NCI-H2081 (cell line): ENCODE measurements around the gene BIK.
"Not testable (repeated sequence)": the region's sequence is repeated elsewhere in the genome, so short reads cannot be mapped to it uniquely, and the experiment has no call there.

Experiments used
- DNase-seq, 2 experiments: peaks; one replicate each; lab custom pipeline; 2025; lab: John Stamatoyannopoulos, UW

BIK gene

DNA sequence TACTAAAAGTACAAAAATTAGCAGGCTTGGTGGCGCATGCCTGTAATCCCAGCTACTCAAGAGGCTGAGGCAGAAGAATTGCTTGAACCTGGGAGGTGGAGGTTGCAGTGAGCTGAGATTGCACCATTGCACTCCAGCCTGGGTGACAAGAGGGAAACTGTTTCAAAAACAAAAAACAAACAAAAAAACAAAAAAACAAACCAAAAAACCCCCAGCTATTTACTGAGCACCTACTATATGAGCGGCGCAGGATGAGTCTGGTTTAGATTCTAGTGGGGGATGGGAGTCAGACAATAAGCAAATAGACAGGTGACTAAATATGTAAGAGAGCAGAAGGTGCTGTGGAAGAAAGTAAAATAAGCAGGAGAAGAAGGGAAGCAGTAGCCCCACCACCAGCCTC lies 5.6 kb upstream of the BIK start:
- not testable (repeated sequence) for DNase-seq

DNA sequence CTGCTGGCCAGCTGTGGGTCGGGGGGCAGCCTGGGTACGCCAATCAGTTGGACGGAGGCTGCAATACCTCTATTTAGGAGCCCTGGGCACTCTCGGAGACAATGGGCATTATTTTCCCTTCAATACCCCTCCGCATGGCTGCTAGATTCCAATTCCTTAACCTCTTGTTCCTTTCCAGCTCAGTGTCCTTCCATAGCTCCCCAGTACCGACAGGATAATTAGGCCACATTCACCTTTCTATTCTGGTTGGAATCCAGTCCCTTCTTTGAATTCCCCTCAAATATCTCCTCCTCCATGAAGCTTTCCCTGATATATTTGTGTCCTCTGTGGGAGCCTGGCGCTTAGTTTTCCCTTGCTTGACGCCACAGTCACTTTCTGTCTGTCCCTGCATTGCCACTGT lies 4.2 kb upstream of the BIK start:
- DNase-seq, result no peak

DNA sequence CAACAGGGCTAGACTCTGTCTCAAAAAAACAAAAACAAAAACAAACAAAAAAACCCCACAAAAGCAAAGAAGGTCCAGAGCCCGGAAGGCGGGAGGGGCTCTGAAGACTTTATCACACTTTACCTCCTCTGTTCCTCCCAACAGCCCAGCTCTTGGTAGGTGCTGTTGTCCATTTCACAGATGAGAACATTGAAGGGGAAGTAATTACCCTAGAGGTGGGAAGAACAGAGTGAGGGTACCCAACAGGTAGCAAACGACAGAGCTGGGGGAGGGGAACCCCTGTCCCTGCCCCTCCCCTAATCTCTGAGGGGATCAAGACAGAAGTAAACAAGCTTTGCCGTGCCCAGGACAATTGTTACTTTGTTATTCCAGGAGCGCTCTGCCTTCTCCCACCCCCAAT lies 1.0 kb upstream of the BIK start:
- no peak for DNase-seq

DNA sequence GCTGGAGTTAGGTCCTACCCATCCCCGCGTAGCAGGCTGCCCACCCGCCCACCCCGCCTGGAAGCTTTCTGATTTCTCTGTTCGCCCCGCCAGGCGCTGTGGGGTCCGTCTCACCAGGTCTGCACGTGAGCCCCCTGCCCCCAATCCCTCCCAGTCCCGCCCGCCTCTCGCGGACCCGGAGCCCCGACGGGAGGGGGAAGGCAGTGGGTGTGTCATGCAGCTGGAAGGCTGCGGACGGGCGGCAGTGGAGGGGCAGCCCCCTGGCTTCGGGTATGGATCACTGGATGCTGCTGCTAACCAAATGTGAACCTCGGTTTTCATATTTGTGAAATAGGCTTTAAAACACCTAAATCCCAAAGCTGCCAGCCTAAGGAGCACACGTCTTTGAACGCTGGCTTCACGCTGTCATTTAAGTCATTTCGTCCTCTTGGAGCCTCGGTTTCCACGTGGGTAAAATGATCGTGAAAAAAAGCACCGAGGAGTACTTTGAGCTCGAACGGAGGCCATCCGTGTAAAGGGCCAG lies 568 bp upstream of the BIK start:
- no peak for DNase-seq

DNA sequence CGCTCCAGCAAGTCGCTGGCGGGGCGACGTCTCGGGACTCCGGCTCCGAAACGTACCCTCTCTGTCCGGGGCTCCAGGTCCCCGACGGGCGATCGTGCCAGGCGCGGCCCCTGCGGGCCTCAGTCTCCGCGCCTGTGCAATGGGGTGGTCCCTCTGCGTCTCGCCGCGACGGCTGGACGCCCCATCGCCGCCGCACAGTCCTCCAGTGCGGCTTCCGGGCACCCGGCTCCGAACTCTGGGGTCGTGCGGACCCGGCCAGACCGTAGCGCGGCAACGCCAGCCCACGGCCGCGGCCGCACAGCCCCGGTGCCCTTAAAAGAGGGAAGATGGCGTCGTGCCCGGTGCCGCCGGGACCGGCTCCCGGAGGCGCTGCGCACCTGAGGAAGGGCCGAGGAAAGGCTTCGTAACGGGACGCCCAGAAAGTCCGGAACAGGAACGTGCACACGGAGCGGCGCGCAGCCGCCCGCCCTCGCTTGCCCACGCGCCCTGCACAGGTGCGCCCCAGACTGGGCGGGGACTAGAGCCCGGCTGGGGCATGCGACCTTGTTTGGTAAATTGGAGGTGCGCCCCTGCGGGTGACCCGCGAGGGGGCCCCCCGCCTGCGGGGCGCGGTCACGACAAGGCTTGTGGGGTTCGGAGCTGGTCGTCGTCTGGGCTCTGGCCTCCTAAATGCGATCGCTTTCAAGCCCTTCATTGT lies 525 bp downstream of the BIK start:
- no peak for DNase-seq

DNA sequence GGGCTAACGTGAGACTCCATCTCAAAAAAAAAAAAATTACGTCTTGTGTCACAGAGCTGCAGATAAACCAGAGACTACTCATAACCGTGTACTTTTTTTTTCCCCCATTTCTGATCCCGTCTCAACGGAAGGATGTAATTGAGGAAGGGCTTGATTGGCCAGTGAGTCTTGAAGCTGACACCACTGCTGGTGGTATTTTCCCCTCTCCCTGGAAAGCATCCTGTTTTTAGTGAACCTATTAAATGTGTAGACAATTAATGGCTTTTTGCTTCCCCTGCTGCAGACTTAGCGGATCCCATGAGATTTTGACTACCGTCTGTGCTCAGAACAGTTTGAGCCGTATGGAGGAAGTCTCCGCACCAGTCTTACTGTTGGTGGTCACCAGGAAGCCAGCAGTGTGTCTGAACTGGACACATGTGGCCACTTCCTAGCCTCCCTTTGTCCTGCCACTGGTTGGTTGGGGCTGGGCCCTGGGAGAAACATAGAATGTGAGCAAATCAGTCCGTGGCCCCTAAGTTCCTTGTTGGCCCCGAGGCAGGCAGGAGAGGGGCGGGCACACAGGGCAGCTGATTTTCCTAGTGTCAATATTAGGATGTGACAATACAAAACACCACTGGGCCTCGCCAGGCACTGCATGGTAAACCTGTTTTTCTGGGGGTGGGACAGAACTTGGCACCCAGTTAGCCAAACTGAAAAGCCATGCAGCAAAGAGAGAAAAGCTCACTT lies 3.1 kb downstream of the BIK start:
- peak in 1 of 2 experiments; percentile 40 for DNase-seq

DNA sequence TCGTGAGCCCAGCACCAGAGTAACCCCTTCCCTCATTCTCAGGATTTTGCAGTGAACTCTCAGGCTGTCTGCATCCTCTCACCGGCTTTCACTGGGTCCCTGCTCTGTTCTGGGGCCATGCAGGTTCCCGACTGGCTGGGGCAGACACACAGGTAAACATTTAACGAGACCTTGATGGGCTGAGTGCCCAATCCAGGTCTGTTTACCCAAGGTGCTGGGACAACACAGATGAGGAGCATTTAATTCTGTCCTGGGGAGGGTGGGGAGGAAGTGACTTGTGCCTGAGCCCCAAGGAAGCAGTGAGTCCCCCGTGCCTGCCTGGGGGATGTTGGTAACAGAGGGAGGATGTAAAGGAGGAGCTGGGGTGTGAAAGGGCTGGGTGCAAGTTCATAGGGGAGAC lies 4.4 kb downstream of the BIK start:
- DNase-seq, result peak; percentile 12 to 69

DNA sequence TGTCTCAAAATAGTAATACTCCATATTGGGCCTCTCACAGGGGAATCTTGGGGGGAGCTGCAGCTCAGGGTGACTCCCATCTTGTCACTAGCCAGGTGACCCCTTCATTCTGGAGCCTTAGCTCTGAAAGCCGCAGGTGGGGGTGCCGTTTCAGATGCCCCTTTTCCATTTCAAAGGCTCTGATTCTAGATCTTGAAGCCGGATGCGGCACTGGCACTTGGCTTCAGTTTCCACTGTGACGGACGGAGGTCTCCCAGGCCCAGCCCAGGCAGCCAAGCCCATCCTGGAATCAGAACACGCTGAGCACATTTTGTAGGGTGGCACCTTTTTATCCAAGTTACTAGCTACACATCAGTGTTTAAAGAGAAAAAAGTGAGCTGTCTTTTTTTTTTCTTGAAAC lies 6.4 kb downstream of the BIK start:
- no peak for DNase-seq

DNA sequence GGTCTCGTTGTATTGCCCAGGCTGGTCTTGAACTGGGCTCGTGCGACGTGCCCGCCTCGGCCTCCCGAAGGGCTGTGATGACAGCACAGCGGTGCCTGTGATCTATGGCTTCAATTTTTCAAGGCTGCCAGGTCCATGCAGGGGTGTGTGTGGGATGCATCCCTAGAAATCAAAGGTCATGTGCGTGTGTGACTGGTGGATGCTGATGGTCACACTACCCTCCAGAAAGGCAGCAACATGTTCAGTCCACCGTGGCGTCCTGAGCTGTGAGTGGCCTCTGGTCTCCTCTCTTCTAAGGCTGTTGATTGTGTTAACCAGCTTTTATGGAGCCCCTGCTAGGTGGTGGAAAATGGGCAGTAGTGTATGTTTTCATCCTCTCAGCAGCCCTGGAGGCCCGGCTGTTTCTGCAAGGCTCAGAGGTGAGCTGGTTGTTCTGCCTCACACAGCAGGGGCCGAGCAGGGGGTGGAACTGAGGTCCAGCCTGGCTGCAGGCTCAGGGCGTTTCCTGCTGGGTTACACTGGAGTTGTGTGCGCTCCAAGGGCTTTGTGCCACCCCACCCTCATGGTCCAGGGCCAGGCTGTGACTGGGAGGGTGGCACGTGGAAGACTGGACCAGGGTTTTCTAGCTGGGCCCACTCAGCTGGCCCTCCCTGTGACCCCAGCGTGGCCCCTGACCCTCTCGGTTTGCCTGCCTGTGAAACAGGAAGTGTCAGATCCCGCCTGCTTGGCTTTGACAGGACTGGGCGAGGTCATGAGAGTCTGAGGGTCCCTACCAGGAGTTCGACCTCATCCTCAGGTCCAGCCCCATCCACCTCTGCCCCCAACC lies 7.7 kb downstream of the BIK start:
- DNase-seq, result no peak

DNA sequence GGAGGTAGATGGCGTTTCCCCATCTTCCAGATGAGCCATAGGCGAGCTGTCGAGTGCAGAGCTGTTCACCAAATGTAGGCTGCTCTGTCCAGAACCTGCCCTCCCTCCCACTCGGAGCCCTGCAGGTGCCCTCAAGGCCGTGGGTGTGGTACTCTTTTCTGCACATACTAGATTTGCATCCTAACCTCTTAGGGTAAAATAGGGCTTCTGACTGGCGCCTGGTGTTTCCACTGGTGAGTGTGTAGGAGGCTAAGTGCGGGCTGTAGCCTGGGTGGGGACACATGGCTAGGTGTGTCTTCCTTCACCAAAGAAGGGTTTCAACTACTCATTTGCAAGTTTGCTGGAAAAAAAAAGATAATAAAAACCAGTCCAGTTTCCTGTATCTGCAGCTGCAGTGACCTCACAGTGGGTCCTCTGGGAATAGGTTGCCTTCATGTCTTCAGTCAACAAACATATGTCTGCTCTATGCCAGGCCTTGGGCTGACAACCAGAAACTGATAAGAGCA lies 8.5 kb downstream of the BIK start:
- DNase-seq, result no peak

DNA sequence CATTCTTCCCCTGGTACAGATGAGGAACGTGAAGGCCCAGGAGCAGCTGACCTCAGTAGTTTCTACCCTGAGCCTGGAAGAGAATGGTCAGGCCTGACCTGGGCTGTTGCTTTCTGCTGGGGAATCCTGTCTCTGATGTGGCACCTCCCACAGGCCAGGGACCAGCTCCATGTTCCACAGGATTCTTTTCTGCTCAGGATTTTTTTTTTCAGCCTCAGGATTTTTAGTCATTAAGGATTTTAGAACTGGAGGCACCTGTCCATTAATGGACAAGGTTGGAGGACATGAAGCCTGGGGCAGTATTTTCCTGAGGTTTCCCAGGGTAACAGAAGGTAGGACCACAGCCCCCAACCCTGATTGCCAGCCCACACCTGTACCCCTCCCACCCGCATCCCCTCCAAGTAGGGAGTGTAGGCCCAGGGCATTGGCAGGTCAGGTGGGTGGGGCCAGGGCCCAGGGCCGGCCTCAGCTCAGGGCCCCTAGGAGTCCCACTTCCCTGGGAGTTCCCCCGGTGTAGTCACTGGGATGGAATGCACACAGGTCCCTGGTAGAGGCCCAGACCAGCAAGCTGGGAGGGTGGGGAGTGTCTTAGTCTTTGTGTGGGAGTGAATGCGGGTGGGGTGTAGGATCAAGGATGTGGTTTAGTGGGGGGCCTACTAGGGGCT lies 16.1 kb downstream of the BIK start:
- DNase-seq, result no peak

DNA sequence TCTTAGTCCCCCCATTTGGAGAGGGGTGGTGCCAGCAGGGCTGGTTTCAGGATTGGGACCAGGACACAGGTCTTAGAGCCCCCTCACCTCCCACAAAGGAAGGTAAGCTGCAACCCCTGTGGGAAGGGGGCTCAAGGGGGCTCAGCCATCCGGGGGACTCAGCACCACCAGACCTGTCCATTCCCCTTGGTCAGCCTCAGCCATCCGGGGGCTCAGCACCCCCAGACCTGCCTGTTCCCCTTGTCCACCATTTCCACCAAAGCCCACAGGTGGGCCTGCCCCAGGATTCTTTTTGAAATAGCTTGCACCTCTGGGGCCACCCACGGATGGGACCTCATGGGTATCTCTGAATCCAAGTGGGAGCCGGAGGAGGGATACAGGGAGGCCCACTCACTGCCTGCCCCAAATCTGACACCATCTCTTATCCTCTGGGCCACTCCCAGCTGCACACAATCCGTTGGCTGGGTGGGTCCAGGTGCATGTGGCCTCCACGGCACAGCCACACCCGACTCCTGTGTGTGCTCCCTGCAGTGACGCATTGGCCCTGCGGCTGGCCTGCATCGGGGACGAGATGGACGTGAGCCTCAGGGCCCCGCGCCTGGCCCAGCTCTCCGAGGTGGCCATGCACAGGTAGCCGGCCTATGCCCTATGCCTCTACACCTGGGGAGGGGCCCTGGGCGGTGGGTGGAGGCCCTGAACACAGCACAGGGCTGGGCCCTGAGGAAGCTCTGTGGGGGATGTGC lies 16.8 kb downstream of the BIK start:
- no peak for DNase-seq

DNA sequence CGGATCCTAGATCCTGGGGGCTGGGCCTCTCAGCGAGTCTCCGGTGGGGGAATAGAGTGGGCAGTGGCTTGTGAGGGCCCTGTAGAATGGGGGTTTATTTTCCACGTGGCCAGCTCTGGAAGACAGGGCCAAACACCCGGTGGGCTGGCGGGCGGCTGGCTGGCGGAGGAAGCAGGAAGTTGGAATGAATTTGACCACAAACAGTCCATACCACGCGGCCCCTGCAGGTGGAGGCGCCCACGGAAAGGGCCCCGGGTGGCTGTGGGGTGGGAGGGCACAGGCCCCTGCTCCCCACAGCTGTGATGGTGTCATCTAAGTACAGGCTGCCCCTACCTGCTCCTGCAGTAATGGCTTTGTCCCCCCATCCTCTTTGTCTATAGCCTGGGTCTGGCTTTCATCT lies 17.6 kb downstream of the BIK start:
- DNase-seq, result no peak

DNA sequence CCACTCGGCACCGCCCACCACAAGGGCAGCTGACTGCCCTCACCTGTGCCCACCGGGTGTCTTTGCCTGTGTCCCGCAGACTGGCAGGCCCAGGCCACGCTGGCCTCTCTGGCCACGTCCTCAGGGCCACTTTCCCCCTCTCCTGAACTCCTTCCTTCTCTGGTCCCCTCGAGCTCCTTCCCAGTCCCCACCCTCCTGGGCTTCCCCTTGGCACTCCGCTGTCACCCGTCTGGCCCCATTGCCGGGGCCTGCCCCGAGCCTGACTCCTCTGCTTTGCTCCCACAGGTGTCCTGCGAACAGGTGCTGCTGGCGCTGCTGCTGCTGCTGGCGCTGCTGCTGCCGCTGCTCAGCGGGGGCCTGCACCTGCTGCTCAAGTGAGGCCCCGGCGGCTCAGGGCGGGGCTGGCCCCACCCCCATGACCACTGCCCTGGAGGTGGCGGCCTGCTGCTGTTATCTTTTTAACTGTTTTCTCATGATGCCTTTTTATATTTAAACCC lies 18.4 kb downstream of the BIK start:
- DNase-seq, result peak; percentile 66 to 83

DNA sequence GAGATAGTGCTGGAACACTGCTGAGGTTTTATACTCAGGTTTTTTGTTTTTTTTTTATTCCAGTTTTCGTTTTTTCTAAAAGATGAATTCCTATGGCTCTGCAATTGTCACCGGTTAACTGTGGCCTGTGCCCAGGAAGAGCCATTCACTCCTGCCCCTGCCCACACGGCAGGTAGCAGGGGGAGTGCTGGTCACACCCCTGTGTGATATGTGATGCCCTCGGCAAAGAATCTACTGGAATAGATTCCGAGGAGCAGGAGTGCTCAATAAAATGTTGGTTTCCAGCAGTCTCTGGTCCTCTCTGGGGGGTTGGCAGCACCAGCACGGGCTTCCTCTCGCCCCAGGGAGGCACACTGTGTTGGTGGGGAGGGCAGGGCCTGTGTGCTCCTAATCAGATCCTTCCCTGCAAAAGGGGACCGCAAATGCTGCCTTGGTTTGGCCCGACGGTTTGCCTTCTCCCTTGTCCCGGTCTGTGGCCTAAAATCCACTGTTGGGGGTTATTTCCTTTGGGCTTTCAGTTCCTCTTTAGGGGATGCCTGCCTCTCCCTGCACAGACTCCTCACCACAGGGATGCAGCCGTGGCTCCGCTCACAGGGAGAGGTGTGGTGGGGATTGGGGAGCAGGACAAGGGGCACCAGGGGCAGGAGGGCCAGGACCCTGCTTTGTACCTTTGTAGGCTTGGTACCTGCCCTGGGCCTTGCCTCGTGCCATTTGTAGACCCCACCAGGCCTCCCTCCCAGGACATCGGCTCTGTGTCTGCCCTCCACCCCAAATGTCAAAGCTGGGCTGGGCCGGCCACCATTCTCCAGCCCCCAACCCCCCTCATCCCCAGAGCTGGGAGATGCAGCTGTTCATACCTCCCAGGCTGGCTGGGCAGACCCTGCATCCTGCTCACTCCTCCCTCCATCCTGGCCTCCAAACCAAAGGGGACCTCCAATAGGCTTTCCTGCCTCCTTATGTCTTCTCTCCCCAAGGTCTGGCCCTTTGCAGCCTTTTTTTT lies 19.2 kb downstream of the BIK start:
- peak in 1 of 2 experiments; percentile 32 for DNase-seq

DNA sequence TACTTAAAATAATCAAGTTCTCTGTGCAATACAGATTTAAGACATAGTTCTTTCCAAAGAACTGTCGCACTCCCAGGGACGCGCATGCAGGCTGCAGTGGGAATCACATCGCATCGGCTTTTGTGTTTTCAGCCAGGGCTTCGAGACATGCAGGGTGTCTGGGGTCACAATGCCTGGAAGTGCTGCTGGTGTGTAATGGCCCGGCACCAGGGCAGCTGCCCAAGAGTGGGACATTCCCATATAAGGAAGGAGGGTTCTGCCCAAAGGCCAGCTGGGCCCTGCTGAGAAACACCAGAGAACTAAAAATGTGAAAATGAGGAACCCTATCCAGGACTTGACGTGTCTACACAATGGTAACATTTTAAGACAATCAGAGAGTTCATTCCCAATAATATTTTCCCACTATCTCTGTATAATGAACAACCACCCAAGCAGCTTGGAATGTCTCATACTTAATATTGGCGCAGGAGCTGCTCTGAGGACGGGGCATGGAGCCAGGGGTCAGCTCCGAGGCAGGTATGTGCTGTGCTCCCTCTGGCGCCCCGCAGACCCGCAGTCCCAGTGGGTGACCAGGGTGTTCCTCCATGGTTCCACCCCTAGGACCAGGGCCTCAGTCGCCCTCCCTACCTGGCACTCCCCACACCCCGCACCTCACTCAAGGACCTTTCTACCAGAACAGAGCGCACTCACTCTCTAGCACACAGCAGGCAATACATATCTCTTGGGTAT lies 21.4 kb downstream of the BIK start:
- no peak for DNase-seq

DNA sequence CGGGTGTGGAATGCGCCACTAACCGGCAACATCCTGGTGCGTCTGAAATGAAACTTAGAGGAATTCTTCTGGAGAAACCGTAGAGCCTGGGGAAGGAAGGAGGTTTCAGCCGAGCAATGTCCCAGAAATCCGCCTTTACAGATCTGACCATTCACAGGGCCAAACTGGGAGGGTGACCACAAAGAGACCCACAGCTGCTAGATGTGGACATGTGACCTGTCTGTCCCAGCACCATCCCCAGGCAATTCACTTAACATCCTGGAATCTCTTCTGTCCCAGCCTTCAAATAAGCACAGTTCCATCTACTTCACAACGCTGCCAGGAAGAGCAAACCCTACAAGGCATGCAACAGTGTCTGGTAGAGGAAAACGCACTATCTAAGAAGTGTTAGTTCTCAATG lies 22.9 kb downstream of the BIK start:
- DNase-seq, result no peak

DNA sequence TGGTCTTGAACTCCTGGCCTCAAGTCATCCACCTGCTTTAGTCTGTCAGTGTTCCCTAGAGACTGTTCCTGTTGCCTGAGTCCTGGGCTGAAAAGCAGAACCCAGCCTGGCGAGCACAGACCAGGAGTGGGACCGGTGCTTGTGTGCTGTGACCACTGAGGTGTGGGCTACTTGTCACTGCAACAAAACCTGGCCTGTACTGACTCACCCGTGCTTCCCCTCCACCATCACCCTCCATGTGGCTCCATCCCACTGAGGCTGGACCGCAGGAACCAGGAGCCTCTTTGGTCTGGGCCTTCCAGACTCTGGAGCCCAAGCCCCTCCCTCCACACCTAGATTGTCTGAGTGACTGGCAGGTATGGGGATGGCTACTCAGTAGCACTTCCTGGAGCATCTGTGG lies 24.0 kb downstream of the BIK start:
- DNase-seq, result no peak

DNA sequence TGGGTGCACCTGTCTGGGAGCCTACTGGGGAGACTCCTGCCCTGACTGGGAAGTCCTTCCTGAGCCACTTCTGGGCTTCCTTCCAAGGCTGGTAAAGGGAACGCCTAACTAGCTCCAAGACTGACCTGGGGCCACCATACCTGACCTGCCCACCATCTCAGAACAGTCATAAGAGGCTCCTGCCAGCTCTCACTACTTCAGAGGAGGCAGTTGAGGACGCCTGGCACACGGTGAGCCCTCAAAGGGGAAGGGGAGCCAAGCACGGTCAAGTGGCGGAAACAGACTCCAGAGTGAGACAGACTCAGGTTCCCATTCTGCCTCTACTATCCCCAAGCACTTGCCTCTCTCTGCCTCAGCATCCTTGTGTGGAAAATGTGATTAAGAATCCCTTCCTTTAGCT lies 25.0 kb downstream of the BIK start:
- DNase-seq, result no peak
